BE2C (cell line): Measurements from ENCODE around the gene ZNRF2.

Experiments
- DNase-seq: peaks from one replicate; pipeline ENCODE4 v3.0.0-alpha.2; 2020
- H3K27me3 ChIP-seq: fragments of 250-450 bp; sonication (Bioruptor Pico); 2 replicates; pipeline ENCODE4 v1.5.1; 2020; ENCODE audit warnings: mild to moderate bottlenecking
- H3K36me3 ChIP-seq: fragments of 250-450 bp; sonication (Bioruptor Pico); 2 replicates; pipeline ENCODE4 v1.5.1; 2020; ENCODE audit warnings: mild to moderate bottlenecking
- H3K4me1 ChIP-seq: fragments of 250-450 bp; sonication (Bioruptor Pico); 2 replicates; pipeline ENCODE4 v1.5.1; 2020
- H3K4me3 ChIP-seq: 2 replicates; pipeline ENCODE4 v1.5.1; 2011; ENCODE audit warnings: low read depth, low read length
- H3K9me3 ChIP-seq: fragments of 250-450 bp; sonication (Bioruptor Pico); 2 replicates; pipeline ENCODE4 v1.5.1; 2020
- TF ChIP-seq, protein P1 (sequence below): IDR thresholded peaks from 2 replicates; pipeline ENCODE4 v1.5.1; 2012; ENCODE audit warnings: mild to moderate bottlenecking, low read depth, low read length

ZNRF2 gene

GRCh38 chr7:30249986-30250774, 34.2 kb upstream of the ZNRF2 start:
- Histone ChIP-seq H3K36me3 (no peaks in the 10 kb centered on the region), H3K27me3 (no peaks in the 10 kb centered on the region), H3K4me3 (no peak overlapping the region), H3K4me1 (no peaks in the 10 kb centered on the region), H3K9me3 (no peaks in the 10 kb centered on the region)
- DNase-seq, result no peak
- TF ChIP-seq, protein P1, sequence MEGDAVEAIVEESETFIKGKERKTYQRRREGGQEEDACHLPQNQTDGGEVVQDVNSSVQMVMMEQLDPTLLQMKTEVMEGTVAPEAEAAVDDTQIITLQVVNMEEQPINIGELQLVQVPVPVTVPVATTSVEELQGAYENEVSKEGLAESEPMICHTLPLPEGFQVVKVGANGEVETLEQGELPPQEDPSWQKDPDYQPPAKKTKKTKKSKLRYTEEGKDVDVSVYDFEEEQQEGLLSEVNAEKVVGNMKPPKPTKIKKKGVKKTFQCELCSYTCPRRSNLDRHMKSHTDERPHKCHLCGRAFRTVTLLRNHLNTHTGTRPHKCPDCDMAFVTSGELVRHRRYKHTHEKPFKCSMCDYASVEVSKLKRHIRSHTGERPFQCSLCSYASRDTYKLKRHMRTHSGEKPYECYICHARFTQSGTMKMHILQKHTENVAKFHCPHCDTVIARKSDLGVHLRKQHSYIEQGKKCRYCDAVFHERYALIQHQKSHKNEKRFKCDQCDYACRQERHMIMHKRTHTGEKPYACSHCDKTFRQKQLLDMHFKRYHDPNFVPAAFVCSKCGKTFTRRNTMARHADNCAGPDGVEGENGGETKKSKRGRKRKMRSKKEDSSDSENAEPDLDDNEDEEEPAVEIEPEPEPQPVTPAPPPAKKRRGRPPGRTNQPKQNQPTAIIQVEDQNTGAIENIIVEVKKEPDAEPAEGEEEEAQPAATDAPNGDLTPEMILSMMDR, result no peak

DNA sequence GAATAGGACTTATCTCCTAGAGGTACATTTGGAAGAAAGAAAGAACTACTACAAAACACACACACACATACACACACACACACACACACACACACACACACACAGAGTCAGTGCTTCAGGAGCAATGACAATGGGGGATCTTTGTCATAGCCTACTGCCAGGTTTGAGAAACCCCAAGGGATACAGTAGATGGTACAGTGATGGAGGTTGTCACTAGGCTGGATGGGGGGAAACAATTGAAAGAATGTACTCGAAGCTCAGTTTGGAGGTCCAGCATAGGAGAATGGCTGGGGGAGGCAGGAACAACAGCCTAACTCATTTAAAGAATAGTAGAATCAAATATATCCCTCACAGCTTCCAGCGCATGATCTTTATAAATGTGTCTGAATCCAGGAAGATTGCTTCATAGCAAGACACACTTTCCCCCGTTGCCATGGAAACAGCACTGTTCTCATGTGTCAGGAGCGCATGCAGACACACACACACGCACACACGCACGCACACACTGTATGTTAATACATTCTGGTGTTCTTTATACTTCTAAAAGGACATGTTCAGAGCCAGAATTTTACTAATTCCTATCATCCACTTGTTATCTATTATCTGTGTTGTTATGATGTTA, 32.6 kb upstream of the ZNRF2 start:
- Histone ChIP-seq H3K36me3 (no peaks in the 10 kb centered on the region), H3K9me3 (no peaks in the 10 kb centered on the region), H3K4me1 (no peaks in the 10 kb centered on the region), H3K4me3 (no peak overlapping the region), H3K27me3 (no peaks in the 10 kb centered on the region)
- DNase-seq, result no peak
- TF ChIP-seq, protein P1, result no peak

GRCh38 chr7:30252885-30253795, 31.3 kb upstream of the ZNRF2 start:
- no peaks in the 10 kb centered on the region for H3K4me1 ChIP-seq
- no peak for DNase-seq

GRCh38 chr7:30253796-30254165, 30.6 kb upstream of the ZNRF2 start:
- no peak overlapping the region for H3K4me3 ChIP-seq
- H3K27me3 ChIP-seq, result no peaks in the 10 kb centered on the region
- H3K9me3 ChIP-seq, result no peaks in the 10 kb centered on the region
- H3K36me3 ChIP-seq, result no peaks in the 10 kb centered on the region
- no peaks in the 10 kb centered on the region for H3K4me1 ChIP-seq
- DNase-seq, result no peak
- TF ChIP-seq, protein P1, result no peak

More at GRCh38 chr7:30252885-30253795, 31.3 kb upstream of the ZNRF2 start:
- Histone ChIP-seq H3K9me3 (no peaks in the 10 kb centered on the region), H3K27me3 (no peaks in the 10 kb centered on the region), H3K4me3 (no peak overlapping the region), H3K36me3 (no peaks in the 10 kb centered on the region)
- TF ChIP-seq, protein P1, result no peak

DNA sequence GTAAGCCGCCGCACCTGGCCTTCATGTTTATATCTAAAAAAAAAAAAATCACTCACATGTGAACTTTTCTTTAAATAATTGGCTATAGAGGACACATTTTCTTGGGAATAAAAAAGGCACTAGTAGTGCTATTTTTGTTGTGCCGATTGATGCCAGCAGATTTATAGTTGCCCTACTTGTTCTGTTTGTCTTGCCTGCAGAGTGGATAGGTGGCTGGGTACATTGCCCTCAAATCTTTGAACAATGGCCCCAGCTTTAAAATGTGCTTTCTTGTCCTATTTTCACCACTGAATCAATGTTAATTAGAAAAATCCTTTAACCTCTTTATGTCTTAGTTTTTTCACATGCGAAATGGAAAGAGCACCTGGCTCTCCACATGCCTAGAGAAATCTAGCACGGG, 30.1 kb upstream of the ZNRF2 start:
- no peaks in the 10 kb centered on the region for H3K36me3 ChIP-seq
- H3K4me3 ChIP-seq, result no peak overlapping the region
- no peak for DNase-seq
- H3K9me3 ChIP-seq, result no peaks in the 10 kb centered on the region
- no peaks in the 10 kb centered on the region for H3K27me3 ChIP-seq
- TF ChIP-seq, protein P1, result no peak
- H3K4me1 ChIP-seq, result no peaks in the 10 kb centered on the region
